Measurements from ENCODE around the gene ENAH.

Gene ENAH

DNA sequence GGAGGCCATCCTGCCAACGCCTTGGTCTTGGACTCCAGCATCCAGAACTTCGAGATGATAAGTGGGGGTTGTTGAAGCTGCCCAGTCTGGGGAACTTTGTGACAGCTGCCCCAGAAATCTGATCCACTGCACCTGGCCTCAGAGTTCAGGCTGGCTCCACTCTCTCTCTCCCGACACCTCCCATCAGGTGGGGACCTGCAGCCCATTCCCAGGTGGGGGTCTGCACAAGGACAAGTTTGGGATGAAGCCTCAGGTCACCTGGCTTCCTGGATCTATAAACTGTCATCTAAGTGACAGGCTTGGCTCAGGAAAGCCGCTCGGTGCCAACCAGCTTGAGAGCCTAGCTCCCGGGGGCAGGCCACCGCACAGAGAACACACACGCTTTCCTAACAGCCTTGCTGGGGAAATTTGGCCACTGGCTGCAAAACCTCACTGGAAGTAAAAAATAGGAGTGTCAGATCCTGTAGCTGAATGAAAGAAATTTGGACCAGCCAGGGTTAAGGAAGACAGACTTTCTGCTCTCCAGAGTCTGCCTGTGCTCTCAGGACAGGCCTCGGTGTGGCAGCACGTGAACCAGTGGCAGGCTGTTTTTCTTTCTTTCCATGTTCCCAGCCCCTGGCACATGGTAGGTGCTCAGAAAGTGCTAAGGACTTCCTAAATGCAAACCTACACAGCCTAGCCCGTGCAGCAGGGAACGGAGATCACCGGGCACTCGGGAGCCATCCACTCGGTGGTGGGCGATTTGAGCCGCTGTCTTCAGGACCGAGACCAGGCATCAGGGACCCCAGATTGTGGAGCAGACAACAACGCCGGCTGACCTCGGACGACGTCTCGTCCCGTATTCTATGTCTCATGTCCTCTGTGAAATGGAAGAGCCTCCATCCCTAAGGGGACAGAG is 182.5 kb downstream of the ENAH start:
- no peak for DNase-seq (ENCODE audit: low read depth)

DNA sequence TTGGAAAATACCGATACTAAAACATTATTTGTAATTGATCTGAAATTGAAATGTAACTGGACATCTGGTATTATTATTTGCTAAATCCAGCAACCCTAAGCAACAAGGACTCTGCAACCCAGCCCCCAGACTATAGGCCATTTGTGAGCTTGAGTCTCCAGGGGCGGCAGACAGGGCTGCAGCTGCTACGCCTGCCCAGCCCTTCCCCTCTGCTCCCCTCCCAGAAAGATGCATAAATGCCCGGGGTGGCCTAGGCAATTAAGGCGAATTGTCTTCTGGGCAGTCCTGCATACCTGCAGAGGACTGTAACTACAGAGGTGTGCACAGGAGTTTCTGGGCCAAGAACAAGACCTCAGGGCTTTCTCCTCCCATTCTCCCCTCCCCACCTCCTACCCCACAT is 183.9 kb downstream of the ENAH start:
- no peak for DNase-seq (ENCODE audit: low read depth)

DNA sequence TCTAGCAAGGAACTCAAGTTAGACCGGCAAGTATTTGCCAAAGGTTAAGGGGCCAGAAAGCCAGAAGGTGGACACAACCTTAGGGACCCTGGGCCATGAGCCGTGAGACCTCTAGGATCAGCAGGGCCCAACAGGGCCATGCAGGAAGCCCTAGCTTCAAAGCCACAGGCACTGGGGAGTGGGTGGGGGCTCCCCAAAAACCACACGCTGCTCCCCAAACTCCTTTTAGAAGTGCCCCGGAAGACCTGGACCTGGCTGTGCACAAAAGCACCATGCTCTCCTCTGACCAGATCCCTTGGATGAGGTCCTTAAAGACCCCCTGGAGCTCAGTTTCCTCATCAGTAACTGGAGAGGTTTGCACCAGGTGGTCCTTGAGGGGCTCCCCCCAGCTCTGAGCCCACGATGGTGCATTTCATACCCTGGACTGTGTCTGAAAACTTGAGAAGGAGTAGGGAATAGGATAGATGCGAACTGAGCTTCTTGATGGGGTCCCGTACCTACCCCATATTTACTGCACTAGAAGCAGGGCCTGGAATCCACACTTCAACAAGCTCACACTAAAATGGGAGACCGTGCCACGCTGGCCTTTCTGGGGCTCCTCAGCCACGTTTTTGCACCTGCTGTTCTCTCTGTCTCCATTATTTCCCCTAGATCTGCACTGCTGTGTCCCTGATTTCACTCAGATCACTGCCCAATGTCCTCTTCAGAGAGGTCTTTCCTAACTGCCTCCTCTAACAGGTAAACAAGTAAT is 184.5 kb downstream of the ENAH start:
- no peak for DNase-seq (ENCODE audit: low read depth)

DNA sequence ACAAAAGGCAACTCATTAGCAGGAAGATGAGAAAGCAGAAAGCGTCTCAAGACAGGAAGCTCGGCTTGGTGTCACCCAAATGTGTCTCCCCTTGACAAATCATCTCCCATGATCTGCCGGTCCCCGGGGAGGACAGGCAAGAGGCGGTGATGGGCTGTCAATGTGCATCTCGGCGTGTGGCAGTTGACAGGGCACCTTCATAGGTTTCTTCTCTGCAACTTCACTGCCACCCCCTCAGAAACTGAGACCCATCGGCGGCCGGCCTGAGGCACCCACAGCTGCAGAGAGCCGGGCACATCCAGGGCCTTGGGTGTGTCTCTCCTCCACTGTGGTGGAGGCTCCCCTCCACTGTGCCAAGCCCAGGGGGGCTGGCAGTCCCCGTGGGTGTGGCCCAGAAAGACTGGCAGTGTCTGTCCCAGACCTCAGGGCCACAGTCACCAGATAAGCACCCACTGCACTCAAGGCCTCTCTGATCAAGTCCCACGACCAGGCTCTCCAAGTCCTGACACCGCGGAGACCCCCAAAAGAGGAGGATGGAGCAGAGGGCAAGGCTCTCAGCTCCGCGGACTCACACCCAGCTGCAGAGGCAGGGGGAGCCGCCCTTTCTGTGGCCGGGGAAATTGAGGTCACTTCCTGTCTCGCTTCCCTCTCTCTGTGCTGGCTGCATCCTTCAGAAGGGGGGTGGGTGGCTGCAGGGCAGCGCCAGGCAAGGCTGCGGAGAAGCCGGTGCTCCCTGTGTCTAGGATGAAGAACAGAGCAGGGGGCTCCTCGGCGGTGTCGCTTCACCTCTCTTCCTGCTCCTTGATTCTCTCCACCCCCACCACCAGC is 185.5 kb downstream of the ENAH start:
- DNase-seq (ENCODE audit: low read depth), result no peak

DNA sequence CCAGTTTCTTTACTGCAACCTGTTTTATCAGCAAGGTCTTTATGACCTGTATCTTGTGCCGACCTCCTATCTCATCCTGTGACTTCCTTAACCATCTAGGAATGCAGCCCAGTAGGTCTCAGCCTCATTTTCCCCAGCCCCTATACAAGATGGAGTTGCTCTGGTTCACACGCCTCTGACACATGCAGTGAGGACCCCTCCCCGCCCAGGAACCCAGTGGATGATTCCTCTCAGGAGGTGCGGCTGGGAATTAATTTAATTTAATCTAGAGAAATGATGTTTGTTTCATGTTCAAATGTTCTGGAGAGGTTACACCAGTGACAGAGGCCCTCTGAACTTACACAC is 186.1 kb downstream of the ENAH start:
- no peak for DNase-seq (ENCODE audit: low read depth)

DNA sequence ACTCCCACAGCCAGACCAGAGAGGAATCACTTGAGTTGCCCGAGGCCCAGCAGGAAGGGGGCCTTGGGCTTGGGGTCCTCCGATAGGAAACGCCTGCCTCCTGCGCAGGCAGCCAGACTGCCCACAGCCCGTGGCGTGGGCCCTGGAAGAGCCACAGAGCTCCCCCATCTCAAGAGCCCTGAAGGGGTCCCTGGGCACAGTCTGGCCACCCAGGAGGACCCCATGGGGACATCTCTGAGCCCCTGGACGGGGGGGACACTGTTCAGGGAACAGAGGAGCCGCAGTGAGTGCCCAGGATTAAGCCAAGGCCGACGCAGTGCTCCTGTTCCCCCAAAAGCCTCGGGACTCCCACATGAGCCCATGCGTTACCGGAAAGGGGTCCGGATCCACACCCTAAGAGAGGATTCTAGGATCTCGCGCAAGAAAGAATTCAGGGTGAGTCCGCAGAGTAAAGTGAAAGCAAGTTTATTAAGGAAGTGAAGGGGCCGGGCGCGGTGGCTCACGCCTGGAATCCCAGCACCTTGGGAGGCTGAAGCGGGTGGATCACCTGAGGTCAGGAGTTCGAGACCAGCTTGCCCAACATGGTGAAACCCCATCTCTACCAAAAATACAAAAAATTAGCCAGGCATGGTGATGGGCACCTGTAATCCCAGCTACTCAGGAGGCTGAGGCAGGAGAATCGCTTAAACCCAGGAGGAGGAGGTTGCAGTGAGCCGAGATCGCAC is 187.0 kb downstream of the ENAH start:
- no peak for DNase-seq (ENCODE audit: low read depth)

DNA sequence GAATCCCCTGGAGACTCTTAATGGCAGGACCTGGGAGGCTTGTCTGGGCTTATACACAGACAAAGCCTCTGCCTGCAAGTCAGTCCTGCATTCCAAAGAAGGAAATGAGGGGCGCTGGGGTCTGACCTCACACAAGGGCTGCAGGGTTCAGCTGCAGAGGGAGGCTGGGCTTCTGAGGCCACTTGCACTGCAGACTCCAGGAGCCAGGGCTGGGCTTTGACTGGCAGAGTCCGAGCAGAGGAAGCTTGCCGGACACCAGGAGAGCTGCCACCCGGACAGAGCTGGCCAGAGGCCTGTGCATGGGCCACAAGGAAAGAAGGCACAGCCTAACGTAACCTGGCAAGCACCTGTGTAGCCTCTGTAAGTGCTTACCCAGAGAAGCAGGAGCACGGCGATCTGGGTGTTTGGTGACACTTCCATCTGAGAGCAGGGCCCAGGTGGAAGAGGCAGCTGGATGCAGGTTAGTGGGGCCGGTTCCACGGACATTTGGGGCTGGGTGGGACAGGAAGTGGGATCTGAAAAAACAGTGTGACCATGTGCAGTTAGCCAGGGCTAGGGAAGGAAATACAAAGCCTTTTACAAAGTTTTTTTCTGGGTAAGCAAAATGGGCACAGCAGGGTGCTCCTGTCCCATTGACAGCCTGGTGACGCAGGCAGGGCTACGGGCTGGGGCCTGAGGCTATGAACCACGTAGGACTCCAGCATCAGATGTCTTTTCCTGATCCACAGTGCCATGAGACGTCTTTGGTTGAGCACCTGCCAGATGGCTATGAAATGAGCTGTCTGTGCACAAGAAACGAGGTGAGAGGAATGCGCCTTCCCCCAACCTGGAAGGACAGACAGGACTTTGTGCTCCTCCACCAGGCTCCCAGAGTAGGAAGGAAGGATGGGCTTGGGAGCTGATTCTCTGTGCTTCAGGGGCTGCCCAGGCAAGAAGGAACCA is 187.8 kb downstream of the ENAH start:
- DNase-seq (ENCODE audit: low read depth), result no peak

DNA sequence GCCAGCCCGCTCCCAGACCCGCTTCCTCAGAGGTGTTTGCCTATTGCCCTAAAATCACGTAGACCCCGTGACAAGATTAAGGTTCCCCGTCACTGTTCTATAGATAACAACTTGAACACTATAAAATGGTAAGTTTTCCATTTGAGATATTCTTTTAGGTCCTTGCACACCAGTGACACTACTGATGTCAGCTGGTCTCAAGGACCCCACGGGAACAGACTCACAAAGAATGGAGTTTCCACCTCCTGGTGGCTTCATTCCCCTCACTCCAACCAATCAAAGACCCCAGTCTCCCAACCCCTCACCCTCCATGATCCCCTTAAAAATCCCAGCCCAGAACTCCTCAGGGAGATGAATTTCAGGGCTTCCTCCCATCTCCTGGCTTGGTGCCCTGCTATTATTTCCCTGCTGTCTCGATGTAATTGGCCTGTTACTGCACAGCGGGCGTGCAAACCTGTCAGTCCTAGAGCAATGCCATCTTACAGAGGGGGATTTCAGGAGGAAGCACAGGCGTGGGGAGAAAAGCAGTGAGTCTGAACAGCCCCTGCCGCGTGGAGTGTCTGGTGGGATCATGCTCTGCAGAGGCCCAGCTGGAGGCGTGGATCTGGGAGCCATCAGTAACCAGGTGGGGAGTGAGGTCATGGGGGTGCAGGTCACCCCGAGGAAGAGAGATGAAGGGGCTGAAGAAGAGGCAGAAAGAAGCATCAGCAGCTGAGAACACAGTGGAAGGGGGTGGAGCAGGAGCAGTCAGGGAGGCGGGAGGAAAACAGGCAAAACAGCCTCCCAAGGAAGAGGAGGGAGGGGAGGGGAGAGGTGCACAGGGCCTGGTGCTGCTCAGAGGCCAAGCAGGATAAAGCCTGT is 190.0 kb downstream of the ENAH start:
- DNase-seq (ENCODE audit: low read depth), result no peak

DNA sequence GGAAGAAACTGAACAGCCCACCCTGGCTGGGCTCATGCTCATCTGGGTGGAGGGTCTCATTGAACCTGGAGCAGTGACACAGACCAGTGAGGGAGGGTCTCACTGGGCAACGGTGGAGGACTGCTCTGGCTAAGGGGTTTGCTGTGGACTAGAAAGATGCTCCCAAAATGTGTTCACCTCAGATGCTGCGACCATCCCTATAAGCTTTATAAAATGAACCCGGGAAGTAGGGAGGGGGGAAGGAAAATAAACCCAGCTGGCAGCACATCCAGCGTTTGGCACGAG is 190.6 kb downstream of the ENAH start:
- DNase-seq (ENCODE audit: low read depth), result no peak

DNA sequence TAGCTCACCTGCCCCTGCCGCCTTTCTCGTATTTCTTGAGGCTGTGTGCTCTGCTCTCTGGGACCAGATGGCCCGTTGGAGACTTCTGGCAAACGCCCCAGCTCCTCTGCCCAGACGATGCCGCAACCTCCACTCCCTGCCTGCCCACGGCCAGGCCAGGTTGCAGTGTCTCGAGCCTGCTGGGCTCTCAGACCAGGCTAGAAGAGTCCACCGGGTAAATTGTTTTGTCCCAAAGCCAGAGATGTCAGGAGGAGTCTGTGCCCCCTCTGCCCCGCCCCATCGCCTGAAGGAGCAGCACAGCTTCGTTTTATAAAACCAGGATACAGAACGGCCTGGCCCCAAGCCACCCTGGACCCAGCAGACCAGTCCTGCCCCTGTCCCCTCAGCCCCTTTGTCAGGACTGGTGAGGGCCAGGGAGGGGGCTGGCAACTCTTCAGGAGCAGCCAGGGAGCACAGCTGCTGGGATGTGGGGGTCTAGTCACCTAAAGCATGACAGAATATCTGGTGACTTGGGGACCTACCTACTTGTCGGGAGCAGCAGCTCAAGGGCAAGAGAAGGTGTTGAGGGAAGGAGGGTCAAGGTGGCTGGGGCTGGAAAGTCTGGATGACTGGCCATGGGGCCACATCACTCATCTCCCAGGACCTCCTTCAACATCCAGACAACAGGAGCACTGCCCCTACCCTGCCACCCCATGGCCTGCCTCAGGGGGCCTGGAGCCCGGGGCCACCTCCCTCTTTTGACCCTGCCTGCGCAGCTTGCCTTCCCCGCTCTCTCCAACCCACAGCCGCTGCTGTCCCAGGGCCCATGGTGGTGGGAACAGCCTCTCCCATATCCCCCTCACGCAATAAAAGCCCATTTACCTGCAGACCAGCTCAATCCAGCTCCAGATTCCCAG is 191.1 kb downstream of the ENAH start:
- DNase-seq (ENCODE audit: low read depth), result no peak

DNA sequence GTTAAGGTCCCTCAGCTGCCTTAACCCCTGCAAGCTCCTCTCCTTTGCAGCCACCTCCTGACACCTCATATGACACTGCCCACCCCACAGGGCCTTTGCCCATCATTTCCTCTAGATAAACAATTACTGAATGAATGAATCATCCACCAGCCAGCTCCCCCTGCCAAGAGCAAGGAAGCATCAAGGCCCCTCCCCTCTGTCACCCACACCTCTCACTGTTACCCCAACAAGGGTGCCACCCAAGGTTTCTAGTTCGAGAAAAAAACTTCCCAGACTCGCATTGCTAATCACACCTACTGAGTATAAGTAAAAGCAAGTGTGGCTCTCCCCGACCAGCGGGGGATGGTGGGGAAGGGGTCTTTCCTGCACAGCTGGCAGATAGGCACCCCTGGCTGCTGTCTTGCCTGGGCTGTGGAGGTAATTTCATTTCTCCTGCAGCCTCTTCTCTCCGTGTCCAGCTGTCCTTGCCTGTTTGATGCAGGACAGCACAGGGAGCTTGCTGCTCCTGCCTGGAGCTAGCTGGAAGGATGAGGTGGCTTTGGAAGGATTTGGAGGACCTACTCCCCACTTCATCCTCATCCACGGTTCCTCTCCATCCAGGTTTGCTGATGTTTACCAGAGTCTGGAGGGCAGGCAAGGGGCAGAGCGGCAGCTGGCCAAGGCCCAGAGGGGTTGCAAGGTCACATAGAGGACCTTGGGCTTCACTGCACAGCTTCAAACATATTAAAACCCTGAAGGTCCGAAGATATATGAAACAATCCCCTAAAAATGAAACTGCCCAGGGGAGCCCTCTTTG is 192.0 kb downstream of the ENAH start:
- no peak for DNase-seq (ENCODE audit: low read depth)

DNA sequence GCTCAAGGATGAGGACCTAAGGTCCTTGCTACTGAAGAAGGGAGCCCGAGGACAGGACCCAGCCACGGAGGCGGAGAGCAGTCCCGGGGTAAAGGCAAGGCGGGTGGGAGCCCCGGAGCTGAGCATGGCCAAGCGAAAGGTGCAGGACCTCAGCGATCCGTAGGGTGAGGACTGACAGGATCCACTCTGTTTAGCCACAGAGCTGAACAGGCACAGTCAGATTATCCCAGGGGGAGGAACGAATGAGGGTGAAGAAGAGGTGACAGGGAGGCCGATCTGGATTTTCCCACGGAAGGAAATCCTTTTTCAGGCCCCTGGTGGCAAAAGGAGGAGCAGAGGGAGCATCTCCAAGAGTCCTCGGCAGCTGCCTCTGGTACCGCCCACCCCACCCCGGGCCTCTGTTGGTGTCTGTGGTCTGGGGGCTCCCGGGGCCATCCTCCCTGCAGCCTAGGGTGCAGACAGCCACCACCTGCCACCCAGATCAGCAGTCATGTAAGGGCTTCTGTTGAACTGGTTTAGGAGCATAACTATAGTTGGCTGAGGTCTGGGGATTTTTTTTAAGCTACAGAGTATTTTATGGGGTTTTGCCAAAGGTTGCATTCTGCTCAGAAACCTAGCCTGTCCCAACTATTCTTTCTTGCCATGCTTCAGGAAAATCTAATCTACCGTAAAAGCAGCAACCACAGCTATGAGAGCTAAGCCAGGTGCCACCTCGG is 192.7 kb downstream of the ENAH start:
- DNase-seq (ENCODE audit: low read depth), result no peak

DNA sequence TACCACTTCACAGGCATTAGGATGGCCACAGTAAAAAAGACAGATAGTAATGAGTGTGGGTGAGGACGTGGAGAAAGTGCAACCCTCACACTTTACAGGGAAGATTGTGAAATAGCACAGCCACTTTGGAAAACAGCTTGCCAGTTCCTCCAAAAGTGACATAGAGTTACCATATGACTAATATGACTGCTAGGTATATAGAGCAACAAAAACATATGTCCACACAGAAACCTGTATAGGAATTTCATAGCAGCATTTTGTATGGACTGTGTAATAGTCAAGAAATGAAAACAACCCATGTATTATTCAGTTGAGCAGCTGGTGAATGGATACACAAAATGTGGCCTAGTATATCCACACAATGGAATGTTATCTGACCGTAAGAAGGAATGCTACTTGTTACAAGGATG is 194.7 kb downstream of the ENAH start:
- DNase-seq (ENCODE audit: low read depth), result no peak

DNA sequence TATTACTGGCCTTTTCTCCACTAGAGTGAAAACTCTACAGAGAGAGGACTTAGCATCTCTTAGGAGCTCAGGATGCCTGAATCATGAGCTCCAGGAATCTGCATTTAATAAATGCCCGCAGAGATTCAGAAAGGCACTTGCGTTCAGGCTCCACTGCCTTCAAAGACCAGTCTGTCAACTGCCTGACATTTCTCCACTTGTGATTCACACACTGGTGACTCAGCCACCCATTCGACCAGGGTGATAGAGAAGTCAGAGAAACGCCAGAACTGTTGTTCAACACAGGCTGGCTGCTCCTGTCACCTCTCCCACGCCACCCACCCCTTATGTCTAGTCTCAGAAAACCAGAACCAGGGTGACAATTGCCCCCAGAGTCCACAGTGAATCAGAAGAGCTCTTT is 198.2 kb downstream of the ENAH start:
- DNase-seq (ENCODE audit: low read depth), result peak; percentile 19

DNA sequence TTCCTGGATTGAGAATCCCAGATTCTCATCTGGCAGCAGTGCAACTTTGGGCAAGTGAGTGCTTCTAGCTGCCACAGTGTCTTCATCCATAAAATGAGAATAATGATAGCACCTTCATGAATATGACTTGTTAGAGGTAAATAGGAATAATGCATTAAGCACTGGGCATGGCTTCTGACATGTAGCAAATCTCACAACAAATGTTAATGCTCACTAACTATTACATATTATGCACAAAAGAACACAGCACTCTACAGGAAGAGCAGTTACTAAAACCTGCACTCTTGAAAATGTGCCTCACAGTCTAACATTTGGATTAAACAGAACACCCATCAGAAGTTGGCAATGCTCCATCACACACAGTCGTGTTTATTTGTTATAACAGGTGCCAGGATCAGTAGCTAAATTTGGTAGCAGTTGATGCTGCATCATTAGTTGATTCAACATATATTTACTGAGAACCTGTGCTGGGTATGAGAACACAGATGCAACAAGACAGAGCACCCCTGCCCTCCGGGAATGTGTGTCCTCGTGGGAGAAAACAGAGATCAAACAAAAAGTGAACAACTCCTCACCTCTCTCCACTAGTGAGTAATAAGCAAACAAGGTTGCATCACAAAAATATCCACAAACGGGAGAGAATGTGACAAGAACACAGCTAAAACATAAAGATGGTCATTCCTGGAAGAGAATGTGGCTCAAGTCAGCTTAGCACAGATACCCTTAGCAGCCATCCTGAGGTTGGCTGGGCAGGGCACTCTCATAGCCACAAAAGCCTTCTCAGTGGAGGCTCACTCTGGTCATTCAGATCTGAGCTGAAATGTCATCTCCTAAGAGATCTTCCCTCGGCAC is 198.9 kb downstream of the ENAH start:
- no peak for DNase-seq (ENCODE audit: low read depth)

DNA sequence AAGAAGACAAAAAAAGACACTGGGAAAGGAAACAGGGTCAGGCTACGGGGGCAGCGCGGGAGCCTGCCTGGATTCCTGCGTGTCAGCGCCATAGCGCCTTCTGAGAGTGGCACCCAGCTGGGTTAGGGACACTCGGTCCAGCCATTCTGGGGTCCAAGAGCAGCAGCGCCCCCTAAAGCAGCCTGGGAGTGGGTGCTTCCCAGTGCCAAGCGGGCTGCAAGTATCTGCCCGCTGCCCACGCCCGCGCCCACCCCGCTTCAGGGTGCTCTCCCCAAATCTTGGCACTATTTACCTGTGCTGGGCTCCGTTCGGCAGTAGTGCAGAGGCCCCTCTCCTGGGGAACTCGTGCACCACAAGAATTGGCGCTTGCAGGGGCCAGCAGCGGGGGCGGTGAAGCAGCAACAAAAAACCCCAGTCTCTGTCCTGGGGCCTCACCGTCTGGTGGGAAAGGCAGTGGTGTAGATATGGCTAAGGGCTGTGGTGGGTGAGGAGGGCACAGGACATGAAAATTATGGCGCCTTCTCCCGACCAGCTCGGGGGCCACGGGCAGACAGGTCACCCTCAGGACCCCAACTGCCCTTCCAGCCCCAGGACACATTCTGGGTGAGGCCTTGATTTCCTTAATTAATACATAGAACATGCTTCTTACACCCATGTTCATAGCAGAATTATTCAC is 200.9 kb downstream of the ENAH start:
- no peak for DNase-seq (ENCODE audit: low read depth)

All from HS-5 (cell line).